Breast epithelium (tissue), 3 donors: ENCODE results near the gene RABEPK.

Experiments used
- POLR2A ChIP-seq: fragments of 450-650 bp; IDR thresholded peaks from one replicate; pipeline ENCODE4 v1.6.1; 2016; ENCODE audit warnings: antibody characterized with exemption, mild to moderate bottlenecking, moderate library complexity
- TF ChIP-seq, protein P1 (sequence below), 3 donors: fragments of 450-650 bp; IDR thresholded peaks; one replicate each; pipeline ENCODE4 v1.5.1; 2016 to 2017; ENCODE audit warnings: antibody characterized with exemption in 3 of 3, mild to moderate bottlenecking in 3 of 3, moderate library complexity in 3 of 3

- TF ChIP-seq, protein P1, sequence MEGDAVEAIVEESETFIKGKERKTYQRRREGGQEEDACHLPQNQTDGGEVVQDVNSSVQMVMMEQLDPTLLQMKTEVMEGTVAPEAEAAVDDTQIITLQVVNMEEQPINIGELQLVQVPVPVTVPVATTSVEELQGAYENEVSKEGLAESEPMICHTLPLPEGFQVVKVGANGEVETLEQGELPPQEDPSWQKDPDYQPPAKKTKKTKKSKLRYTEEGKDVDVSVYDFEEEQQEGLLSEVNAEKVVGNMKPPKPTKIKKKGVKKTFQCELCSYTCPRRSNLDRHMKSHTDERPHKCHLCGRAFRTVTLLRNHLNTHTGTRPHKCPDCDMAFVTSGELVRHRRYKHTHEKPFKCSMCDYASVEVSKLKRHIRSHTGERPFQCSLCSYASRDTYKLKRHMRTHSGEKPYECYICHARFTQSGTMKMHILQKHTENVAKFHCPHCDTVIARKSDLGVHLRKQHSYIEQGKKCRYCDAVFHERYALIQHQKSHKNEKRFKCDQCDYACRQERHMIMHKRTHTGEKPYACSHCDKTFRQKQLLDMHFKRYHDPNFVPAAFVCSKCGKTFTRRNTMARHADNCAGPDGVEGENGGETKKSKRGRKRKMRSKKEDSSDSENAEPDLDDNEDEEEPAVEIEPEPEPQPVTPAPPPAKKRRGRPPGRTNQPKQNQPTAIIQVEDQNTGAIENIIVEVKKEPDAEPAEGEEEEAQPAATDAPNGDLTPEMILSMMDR (IDR thresholded peaks at IDR 0.05) = no peak
- TF ChIP-seq POLR2A = no peak
These were observed 46.5 kb upstream of the RABEPK start for GRCh38 chr9:125153712-125154367.
